Progenitor cell of endocrine pancreas (in vitro differentiated cells): Measurements from ENCODE around the gene MYCBP. TPM values are rescaled to one million over a fixed set of nuclear protein-coding genes. Genes with fewer than 3 reads are reported as not detected.
A peak's percentile ranks its signal among the peaks of the same experiment; 100 is the strongest.

Experiments
- DNase-seq: peaks from one replicate; pipeline ENCODE4 v3.0.0; 2021; ENCODE audit warnings: low spot score; ENCODE audit not compliant: unreplicated experiment
- H3K27ac Mint-ChIP-seq: 2 replicates; pipeline ENCODE4 v1.8.0; 2021; ENCODE audit warnings: mild to moderate bottlenecking, moderate library complexity, mixed read lengths
- H3K27me3 Mint-ChIP-seq: 2 replicates; pipeline ENCODE4 v1.8.0; 2021; ENCODE audit warnings: mixed read lengths
- H3K36me3 Mint-ChIP-seq: 2 replicates; pipeline ENCODE4 v1.8.0; 2022; ENCODE audit warnings: mixed read lengths; ENCODE audit not compliant: insufficient read depth
- H3K4me1 Mint-ChIP-seq: 2 replicates; pipeline ENCODE4 v1.8.0; 2021; ENCODE audit warnings: low read depth, mixed read lengths
- H3K4me3 Mint-ChIP-seq: 2 replicates; pipeline ENCODE4 v1.8.0; 2021; ENCODE audit warnings: low read depth, mild to moderate bottlenecking, moderate library complexity, mixed read lengths
- H3K9me3 Mint-ChIP-seq: 2 replicates; pipeline ENCODE4 v1.8.0; 2021; ENCODE audit warnings: low read depth, mixed read lengths
- CTCF ChIP-seq: fragments of 200-600 bp; sonication (generic); IDR thresholded peaks from one replicate; pipeline ENCODE4 v1.5.0; 2021; ENCODE audit warnings: antibody characterized with exemption, mild to moderate bottlenecking; ENCODE audit not compliant: unreplicated experiment
- total RNA-seq: library from RNA; stranded (reverse); gene quantifications from 2 replicates; pipeline ENCODE4 v1.2.1, GENCODE V29; 2021

MYCBP gene
- total RNA-seq, 1 donor from 2014 or later = 28.3 TPM

GRCh38 chr1:38820860-38821259, 52.3 kb downstream of the MYCBP start:
- no peak overlapping the region for H3K27ac Mint-ChIP-seq
- H3K36me3 Mint-ChIP-seq = no peaks in the 10 kb centered on the region
- no peak overlapping the region for H3K4me3 Mint-ChIP-seq
- no peaks in the 10 kb centered on the region for H3K9me3 Mint-ChIP-seq
- peaks cover 8% of the 10 kb centered on the region for H3K4me1 Mint-ChIP-seq
- peaks cover 68% of the 10 kb centered on the region for H3K27me3 Mint-ChIP-seq
- no peak for DNase-seq
- TF ChIP-seq CTCF = no peak

- TF ChIP-seq CTCF = no peak
- Mint-ChIP-seq H3K4me1 (peaks cover 8% of the 10 kb centered on the region), H3K27me3 (peaks cover 68% of the 10 kb centered on the region), H3K4me3 (no peak overlapping the region), H3K9me3 (no peaks in the 10 kb centered on the region), H3K27ac (no peak overlapping the region), H3K36me3 (no peaks in the 10 kb centered on the region)
- no peak for DNase-seq
Observed at GRCh38 chr1:38819516-38819915, 53.6 kb downstream of the MYCBP start.

GRCh38 chr1:38819040-38819439, 54.1 kb downstream of the MYCBP start:
- Mint-ChIP-seq H3K4me1 (peaks cover 8% of the 10 kb centered on the region), H3K27me3 (peaks cover 70% of the 10 kb centered on the region), H3K27ac (no peak overlapping the region), H3K9me3 (no peaks in the 10 kb centered on the region), H3K4me3 (peak overlapping the region; percentile 29), H3K36me3 (no peaks in the 10 kb centered on the region)
- no peak for DNase-seq
- TF ChIP-seq CTCF = no peak

GRCh38 chr1:38818175-38818976, 54.8 kb downstream of the MYCBP start:
- Mint-ChIP-seq H3K27ac (no peak overlapping the region), H3K27me3 (peaks cover 77% of the 10 kb centered on the region), H3K9me3 (no peaks in the 10 kb centered on the region), H3K36me3 (no peaks in the 10 kb centered on the region), H3K4me1 (peaks cover 8% of the 10 kb centered on the region), H3K4me3 (peak overlapping the region; percentile 65)
- DNase-seq = peak; percentile 81
- peak; percentile 96 for TF ChIP-seq CTCF

- no peak for TF ChIP-seq CTCF
- H3K4me1 Mint-ChIP-seq = peaks cover 8% of the 10 kb centered on the region
- no peak overlapping the region for H3K27ac Mint-ChIP-seq
- DNase-seq = no peak
- no peaks in the 10 kb centered on the region for H3K36me3 Mint-ChIP-seq
- H3K9me3 Mint-ChIP-seq = no peaks in the 10 kb centered on the region
- no peak overlapping the region for H3K4me3 Mint-ChIP-seq
- peaks cover 83% of the 10 kb centered on the region for H3K27me3 Mint-ChIP-seq
Observed at GRCh38 chr1:38817267-38818174, 55.6 kb downstream of the MYCBP start.
